Heart left ventricle (tissue), 16 donors: ENCODE measurements around the gene AP2A1. TPM values are rescaled to one million over a fixed set of nuclear protein-coding genes. Genes with fewer than 3 reads are reported as not detected.
A peak's percentile ranks its signal among the peaks of the same experiment; 100 is the strongest.

ENCODE experiments used
- ATAC-seq, 4 donors: fragments of 200-7000 bp; cut with Tn5 transposase; one replicate each; pipeline ENCODE4 v1.9.1; 2020 to 2022; ENCODE audit warnings: moderate library complexity in 4 of 4, mild to moderate bottlenecking in 3 of 4, moderate number of reproducible peaks in 1 of 4
- DNase-seq, 5 donors: peaks; one replicate each; pipeline ENCODE4 v3.0.0-alpha.2; 2020
- H3K27ac ChIP-seq, 12 donors: fragments of 200-600 bp; sonication (generic) in 4 of 12; one replicate each; pipeline versions ENCODE4 v1.5.0 to v1.8.0; 2016 to 2022; ENCODE audit warnings: mild to moderate bottlenecking in 2 of 12
- H3K27me3 ChIP-seq, 9 donors: fragments of 200-600 bp; sonication (generic) in 2 of 9; one replicate each; pipeline versions ENCODE4 v1.5.1 to v1.8.0; 2016 to 2022; ENCODE audit warnings: mild to moderate bottlenecking in 3 of 9
- H3K36me3 ChIP-seq, 9 donors: fragments of 200-600 bp; sonication (generic) in 2 of 9; one replicate each; pipeline versions ENCODE4 v1.5.0 to v1.8.0; 2018 to 2022; ENCODE audit warnings: mild to moderate bottlenecking in 2 of 9
- H3K4me1 ChIP-seq, 12 donors: fragments of 200-600 bp; sonication (generic) in 4 of 12; one replicate each; pipeline versions ENCODE4 v1.5.0 to v1.8.0; 2016 to 2022; ENCODE audit warnings: mild to moderate bottlenecking in 3 of 12
- H3K4me3 ChIP-seq, 12 donors: fragments of 200-600 bp; sonication (generic) in 4 of 12; one replicate each; pipeline versions ENCODE4 v1.5.0 to v1.8.0; 2017 to 2022; ENCODE audit warnings: mild to moderate bottlenecking in 9 of 12, moderate library complexity in 4 of 12
- H3K9me3 ChIP-seq, 12 donors: fragments of 200-600 bp; sonication (generic) in 4 of 12; one replicate each; pipeline versions ENCODE4 v1.5.0 to v1.8.0; 2016 to 2022; ENCODE audit warnings: mild to moderate bottlenecking in 1 of 12
- POLR2A ChIP-seq, 2 donors: fragments of 450-650 bp; IDR thresholded peaks; one replicate each; pipeline ENCODE4 v1.6.1; 2017; ENCODE audit warnings: antibody characterized with exemption in 2 of 2, mild to moderate bottlenecking in 2 of 2, moderate library complexity in 2 of 2
- WGBS, 4 donors: extraction: QIAGEN DNeasy Blood & Tissue Kit in 2 of 4; methylation state at CpG; one replicate each; pipeline versions ENCODE4 v1.1.5 to v1.1.7; 2013 to 2018; 5-methylcytosine and 5-hydroxymethylcytosine counted together
- intact Hi-C, 10 donors: fragments of 100-400 bp; cut with DNase I; formaldehyde crosslinking; loops; one replicate each; pipeline versions ENCODE4 v1.11.1 to v1.14.2; 2022
- polyA plus RNA-seq, 2 donors: library from polyadenylated mRNA; stranded (reverse); fragments of 200-250 nt; gene quantifications; one replicate each; pipeline ENCODE4 v1.2.3, GENCODE V29; 2013
- total RNA-seq, 9 donors: library from RNA; depleted of rRNA in 2 of 9; stranded (reverse); fragments of >200 nt in 2 of 9; fragmentation: NEBNext Ultra II Directional in 3 of 9; extraction: Animal tissue kit (Norgen Biotek cat#: 25700) in 3 of 9; gene quantifications; one replicate each; pipeline versions ENCODE4 v1.1.0 to v1.2.4, GENCODE V29; 2016 to 2023
- TF ChIP-seq, protein P1 (sequence below), 12 donors: fragments of 200-600 bp; sonication (generic) in 4 of 12; IDR thresholded peaks; one replicate each; pipeline versions ENCODE4 v1.5.0 to v1.8.0; 2018 to 2022; ENCODE audit warnings: antibody characterized with exemption in 12 of 12, mild to moderate bottlenecking in 5 of 12
- donor health status: ischemic (EF 13 %, LVEDD 7.1; RV severe dilation, severe dysfunction).
- donor health status: healthy with polysubstance abuse.
- donor health status: DM: no; HTN: yes; CAD: no.
- donor health status: DM: no; HTN: no; CAD: no.
- donor health status: ischemic (EF 25% LVEDD 6.9; RV normal size, moderate dysfunction).
- donor health status: ischemic (EF 25% LVEDD 5.7; RV mildly dilated, moderate dysfunction).
- donor health status: healthy.
- donor health status: DM: yes; HTN: yes; CAD: no.
- donor health status: ischemic (EF 35%, LVEDD 5.7; RV mildly dilated, moderate dysfunction).
- donor health status: nonischemic (EF 11% LVEDD 7.7; RV severe dilation, severe dysfunction).
- donor health status: DM: yes; HTN: yes; CAD: no.
- donor health status: PGD.
- donor health status: ischemic (EF 29% LVEDD 5.4; RV normal size, mild dysfunction).
- donor health status: nonischemic (EF 23%, LVEDD 6.1; RV moderate dilation, normal function).

Gene AP2A1
- total and polyA plus RNA-seq, 11 donors, result 33.4 to 152 (median 70.5) TPM

DNA sequence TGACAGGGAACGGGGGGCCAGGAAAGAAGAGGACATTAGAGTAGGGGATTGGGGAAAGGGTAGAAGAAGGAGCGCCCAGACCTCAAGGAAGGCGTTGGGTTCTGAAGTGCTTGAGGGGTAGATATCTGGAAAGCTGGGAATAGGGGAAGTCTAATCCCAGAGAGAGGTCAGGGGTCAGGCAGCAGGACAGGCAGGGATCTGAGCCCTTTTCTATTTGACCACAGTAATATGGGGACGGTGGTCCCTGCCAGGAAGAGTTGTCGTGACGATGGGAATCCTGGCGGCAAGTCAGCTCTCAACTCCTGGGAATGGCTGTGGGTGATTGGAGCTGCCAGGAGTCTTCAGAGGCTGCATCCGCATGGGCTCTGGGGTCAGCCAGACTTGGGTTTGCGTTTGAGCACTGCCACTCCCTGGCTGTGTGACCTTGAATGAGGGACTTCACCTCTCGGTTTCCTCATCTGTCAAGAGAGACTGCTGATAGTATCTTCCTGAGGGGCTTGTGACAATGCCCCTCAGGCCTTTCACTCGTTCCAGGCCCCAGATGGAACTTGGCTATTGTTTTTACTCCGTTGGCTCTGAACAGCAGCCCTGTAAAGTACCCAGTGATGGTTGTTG lies 1.3 kb downstream of the AP2A1 start:
- peak overlapping the region in 8 of 12 donors; percentile 0 to 93 (median 87) for H3K27ac ChIP-seq

DNA sequence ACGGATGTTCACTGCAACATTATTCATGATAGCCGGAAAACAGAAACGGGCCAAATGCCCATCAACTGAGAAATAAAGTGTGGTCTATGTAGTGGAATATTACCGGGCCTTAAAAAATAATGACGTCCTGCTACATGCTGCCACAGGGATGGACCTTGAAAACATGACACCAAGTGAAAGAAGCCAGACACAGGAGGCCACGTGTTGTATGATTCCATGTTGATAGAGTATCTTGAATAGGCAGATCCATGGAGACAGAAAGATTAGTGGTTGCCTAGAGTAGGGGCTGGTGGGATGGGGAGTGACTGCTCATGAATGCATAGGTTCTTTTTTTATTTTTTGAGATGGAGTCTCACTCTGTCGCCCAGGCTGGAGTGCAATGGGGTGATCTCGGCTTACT lies 3.7 kb downstream of the AP2A1 start:
- peaks cover 0 to 36% (median 25%) of the 10 kb centered on the region in 12 donors for H3K4me1 ChIP-seq
- intact Hi-C loops, result loop anchor here in 1 of 10 donors (5.0 kb wide), 1 partner anchor 37 kb away; no protein-coding TSS in a partner anchor
- H3K27me3 ChIP-seq, result no peaks in the 10 kb centered on the region
- no peak overlapping the region for H3K27ac ChIP-seq
- ATAC-seq (no peak), DNase-seq (no peak)
- TF ChIP-seq POLR2A (IDR thresholded peaks at IDR 0.05), result no peak
- TF ChIP-seq, protein P1, sequence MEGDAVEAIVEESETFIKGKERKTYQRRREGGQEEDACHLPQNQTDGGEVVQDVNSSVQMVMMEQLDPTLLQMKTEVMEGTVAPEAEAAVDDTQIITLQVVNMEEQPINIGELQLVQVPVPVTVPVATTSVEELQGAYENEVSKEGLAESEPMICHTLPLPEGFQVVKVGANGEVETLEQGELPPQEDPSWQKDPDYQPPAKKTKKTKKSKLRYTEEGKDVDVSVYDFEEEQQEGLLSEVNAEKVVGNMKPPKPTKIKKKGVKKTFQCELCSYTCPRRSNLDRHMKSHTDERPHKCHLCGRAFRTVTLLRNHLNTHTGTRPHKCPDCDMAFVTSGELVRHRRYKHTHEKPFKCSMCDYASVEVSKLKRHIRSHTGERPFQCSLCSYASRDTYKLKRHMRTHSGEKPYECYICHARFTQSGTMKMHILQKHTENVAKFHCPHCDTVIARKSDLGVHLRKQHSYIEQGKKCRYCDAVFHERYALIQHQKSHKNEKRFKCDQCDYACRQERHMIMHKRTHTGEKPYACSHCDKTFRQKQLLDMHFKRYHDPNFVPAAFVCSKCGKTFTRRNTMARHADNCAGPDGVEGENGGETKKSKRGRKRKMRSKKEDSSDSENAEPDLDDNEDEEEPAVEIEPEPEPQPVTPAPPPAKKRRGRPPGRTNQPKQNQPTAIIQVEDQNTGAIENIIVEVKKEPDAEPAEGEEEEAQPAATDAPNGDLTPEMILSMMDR (IDR thresholded peaks at IDR 0.05), result no peak
- peaks cover 0 to 25% (median 6%) of the 10 kb centered on the region in 9 donors for H3K36me3 ChIP-seq
- WGBS, 4 donors, result 79 to 85% (median 82%) methylated on average over 6 to 8 of the region's 8 CpGs
- H3K4me3 ChIP-seq, result no peak overlapping the region
- H3K9me3 ChIP-seq, result no peaks in the 10 kb centered on the region

More for the DNA sequence above, 1.3 kb downstream of the AP2A1 start:
- WGBS, 4 donors, result 37 to 47% (median 46%) methylated on average over 12 of the region's 12 CpGs
- DNase-seq, result no peak
- Histone ChIP-seq H3K4me3 (peak overlapping the region; percentile 54 to 97 (median 87)), H3K9me3 (no peaks in the 10 kb centered on the region), H3K36me3 (peaks cover 0 to 17% (median 6%) of the 10 kb centered on the region in 9 donors), H3K4me1 (peaks cover 0 to 36% (median 27%) of the 10 kb centered on the region in 12 donors), H3K27me3 (no peaks in the 10 kb centered on the region)
- ATAC-seq, result no peak
- intact Hi-C loops, result loop anchor here in 7 of 10 donors (2.0 to 5.0 kb wide), 11 partner anchors 34 to 109 kb away; partner anchors contain the start of genes AKT1S1 (in 3 of the 7), TBC1D17 (in 3 of the 7), FUZ (in 2 of the 7) and PNKP (in 2 of the 7)
- no peak for TF ChIP-seq POLR2A (IDR thresholded peaks at IDR 0.05)
- TF ChIP-seq, protein P1 (IDR thresholded peaks at IDR 0.05), result no peak

DNA sequence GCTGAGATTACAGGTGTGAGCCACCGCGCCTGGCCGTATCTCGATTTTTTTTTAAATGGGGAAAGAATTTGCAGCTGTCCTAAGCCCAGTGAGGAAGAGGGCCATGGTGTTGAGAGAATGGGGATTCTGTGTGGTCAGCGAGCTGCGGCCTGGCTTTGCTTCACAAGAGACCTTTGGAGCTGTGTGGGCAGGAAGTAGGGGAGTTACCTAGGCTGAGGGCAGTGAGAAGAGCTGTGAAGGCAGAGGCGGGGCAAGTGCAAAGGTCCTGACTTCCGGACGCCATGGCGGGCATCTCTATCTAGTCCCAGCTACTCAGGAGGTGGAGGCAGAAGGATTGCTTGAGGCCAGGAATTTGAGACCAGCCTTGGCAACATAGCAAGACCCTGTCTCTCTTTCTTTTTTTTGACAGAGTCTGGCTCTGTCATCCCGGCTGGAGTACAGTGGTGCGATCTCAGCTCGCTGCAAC lies 4.9 kb downstream of the AP2A1 start:
- DNase-seq, result no peak
- H3K9me3 ChIP-seq, result no peaks in the 10 kb centered on the region
- TF ChIP-seq POLR2A (IDR thresholded peaks at IDR 0.05), result no peak
- TF ChIP-seq, protein P1 (IDR thresholded peaks at IDR 0.05), result no peak
- no peak overlapping the region for H3K4me3 ChIP-seq
- peaks cover 0 to 30% (median 20%) of the 10 kb centered on the region in 12 donors for H3K4me1 ChIP-seq
- H3K27ac ChIP-seq, result no peak overlapping the region
- peaks cover 0 to 34% (median 6%) of the 10 kb centered on the region in 9 donors for H3K36me3 ChIP-seq
- no peak for ATAC-seq
- no peaks in the 10 kb centered on the region for H3K27me3 ChIP-seq
- 86 to 92% (median 88%) methylated on average over 13 of the region's 13 CpGs for WGBS, 4 donors
- intact Hi-C loops, result loop anchor here in 1 of 10 donors (5.0 kb wide), 1 partner anchor 36 kb away; no protein-coding TSS in a partner anchor

DNA sequence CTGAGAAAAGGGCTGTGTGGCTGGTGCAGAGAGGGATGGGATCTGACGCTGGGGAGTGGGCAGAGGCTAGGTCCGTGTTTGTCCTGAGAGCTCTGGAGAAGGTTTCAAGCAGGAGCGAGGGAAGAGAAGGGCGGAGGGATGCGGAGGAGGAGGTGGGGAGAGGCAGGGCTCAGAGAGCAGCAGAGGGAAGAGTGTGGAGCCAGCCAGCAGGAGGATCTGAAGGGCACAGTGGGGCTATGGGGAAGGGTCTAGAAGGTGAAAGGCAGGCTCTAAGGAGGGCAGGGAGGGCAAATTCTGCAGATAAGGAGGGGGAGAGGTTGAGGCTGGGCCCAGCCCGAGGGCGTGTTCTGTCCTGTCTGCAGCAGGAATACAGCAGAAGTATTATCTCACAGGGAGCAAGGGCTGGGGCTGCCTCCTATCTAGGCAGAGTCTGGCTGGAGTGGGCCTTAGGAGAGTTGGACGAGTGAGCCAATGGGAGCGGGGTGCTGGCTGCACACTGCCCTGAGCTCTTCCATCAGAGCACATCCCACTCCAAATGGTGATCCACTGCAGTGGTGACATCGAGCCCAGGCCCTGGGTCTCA lies 6.1 kb downstream of the AP2A1 start:
- no peak for ATAC-seq
- Histone ChIP-seq H3K36me3 (peaks cover 0 to 34% (median 6%) of the 10 kb centered on the region in 9 donors), H3K4me1 (peaks cover 0 to 24% (median 15%) of the 10 kb centered on the region in 12 donors), H3K27ac (no peak overlapping the region), H3K4me3 (no peak overlapping the region), H3K27me3 (no peaks in the 10 kb centered on the region), H3K9me3 (no peaks in the 10 kb centered on the region)
- TF ChIP-seq, protein P1 (IDR thresholded peaks at IDR 0.05), result no peak
- TF ChIP-seq POLR2A (IDR thresholded peaks at IDR 0.05), result no peak
- intact Hi-C loops, result loop anchor here in 1 of 10 donors (5.0 kb wide), 1 partner anchor 34 kb away; no protein-coding TSS in a partner anchor
- no peak for DNase-seq
- 79 to 88% (median 85%) methylated on average over 10 of the region's 10 CpGs for WGBS, 4 donors
